ENCODE data around the gene LRFN2.

The LRFN2 gene

DNA sequence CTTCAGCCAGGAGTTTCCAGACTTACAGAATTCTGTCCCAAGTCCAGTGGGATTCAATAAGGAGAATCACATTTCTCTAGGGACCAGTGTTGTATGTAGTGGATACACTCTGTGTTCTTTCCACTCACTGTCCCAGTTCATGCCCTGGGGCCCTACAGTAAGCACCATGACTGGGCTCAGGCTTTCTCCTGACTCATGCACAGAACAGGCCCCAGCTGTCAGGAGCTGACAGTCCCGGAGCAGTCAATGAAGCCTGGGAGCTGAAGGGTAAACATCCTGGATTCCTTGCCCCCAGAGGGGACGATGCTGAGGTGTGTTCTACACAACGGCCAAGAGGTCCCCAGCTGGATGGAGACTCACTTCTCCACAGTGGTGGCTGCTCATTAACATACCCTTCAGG, 40.2 kb upstream of the LRFN2 start:
- no peak for TF ChIP-seq EZH2phosphoT487 (IDR thresholded peaks at IDR 0.05; ENCODE audit: borderline replicate concordance)
- TF ChIP-seq, protein P1, sequence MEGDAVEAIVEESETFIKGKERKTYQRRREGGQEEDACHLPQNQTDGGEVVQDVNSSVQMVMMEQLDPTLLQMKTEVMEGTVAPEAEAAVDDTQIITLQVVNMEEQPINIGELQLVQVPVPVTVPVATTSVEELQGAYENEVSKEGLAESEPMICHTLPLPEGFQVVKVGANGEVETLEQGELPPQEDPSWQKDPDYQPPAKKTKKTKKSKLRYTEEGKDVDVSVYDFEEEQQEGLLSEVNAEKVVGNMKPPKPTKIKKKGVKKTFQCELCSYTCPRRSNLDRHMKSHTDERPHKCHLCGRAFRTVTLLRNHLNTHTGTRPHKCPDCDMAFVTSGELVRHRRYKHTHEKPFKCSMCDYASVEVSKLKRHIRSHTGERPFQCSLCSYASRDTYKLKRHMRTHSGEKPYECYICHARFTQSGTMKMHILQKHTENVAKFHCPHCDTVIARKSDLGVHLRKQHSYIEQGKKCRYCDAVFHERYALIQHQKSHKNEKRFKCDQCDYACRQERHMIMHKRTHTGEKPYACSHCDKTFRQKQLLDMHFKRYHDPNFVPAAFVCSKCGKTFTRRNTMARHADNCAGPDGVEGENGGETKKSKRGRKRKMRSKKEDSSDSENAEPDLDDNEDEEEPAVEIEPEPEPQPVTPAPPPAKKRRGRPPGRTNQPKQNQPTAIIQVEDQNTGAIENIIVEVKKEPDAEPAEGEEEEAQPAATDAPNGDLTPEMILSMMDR (conservative IDR thresholded peaks at IDR 0.05; ENCODE audit: low read length) = no peak
- H3K9me3 ChIP-seq (ENCODE audit: insufficient read depth, low read depth, low read length) = no peaks in the 10 kb centered on the region
- H3F3A ChIP-seq (ENCODE audit: low read depth) = no peaks in the 10 kb centered on the region
- no peaks in the 10 kb centered on the region for H3K79me2 ChIP-seq (ENCODE audit: insufficient read depth, low read length)
- no peak overlapping the region for H3K9ac ChIP-seq (ENCODE audit: low read depth, low read length, poor library complexity, severe bottlenecking)
- H3K4me1 ChIP-seq (ENCODE audit: insufficient read depth, low read length, poor library complexity, severe bottlenecking) = no peaks in the 10 kb centered on the region
- no peak overlapping the region for H3K4me2 ChIP-seq (ENCODE audit: low read depth, low read length, poor library complexity, severe bottlenecking)
- no peaks in the 10 kb centered on the region for H3K9me2 ChIP-seq (replicated peaks; ENCODE audit: low read depth, low read length)
- H3K27me3 ChIP-seq (ENCODE audit: insufficient read depth, low read length, poor library complexity, severe bottlenecking) = no peaks in the 10 kb centered on the region
- H3K36me3 ChIP-seq (ENCODE audit: insufficient read depth, low read length) = no peaks in the 10 kb centered on the region
- H3K4me3 ChIP-seq (ENCODE audit: low read length, poor library complexity, severe bottlenecking) = no peak overlapping the region
- no peaks in the 10 kb centered on the region for H4K20me1 ChIP-seq (ENCODE audit: insufficient read depth, low read length, poor library complexity, severe bottlenecking)
- no peak overlapping the region for H2AFZ ChIP-seq (ENCODE audit: low read length)

DNA sequence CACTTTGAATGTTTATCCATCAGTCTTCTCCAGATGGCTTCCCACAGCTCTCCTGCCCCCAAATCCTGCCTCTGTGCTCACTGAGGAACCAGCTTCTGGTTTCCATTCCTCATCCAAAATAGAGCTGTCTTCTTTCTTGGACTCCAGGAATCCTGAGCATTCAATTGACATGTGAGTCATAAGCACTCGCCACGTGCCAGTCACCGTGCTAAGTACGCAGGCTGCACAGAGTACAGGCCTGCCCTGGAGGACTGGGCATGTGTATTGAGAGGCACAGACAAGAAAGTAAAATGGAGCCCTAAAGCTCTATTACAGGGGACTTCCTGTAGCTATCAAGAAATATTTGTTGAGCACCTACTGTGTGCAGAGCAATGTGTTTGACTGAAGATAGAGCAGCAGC, 39.7 kb upstream of the LRFN2 start:
- Histone ChIP-seq H4K20me1 (ENCODE audit: insufficient read depth, low read length, poor library complexity, severe bottlenecking) (no peaks in the 10 kb centered on the region), H3K36me3 (ENCODE audit: insufficient read depth, low read length) (no peaks in the 10 kb centered on the region), H3K9me3 (ENCODE audit: insufficient read depth, low read depth, low read length) (no peaks in the 10 kb centered on the region), H3K4me2 (ENCODE audit: low read depth, low read length, poor library complexity, severe bottlenecking) (no peak overlapping the region), H2AFZ (ENCODE audit: low read length) (no peak overlapping the region), H3K27me3 (ENCODE audit: insufficient read depth, low read length, poor library complexity, severe bottlenecking) (no peaks in the 10 kb centered on the region), H3K9me2 (replicated peaks; ENCODE audit: low read depth, low read length) (no peaks in the 10 kb centered on the region), H3K79me2 (ENCODE audit: insufficient read depth, low read length) (no peaks in the 10 kb centered on the region), H3K4me1 (ENCODE audit: insufficient read depth, low read length, poor library complexity, severe bottlenecking) (no peaks in the 10 kb centered on the region), H3K4me3 (ENCODE audit: low read length, poor library complexity, severe bottlenecking) (no peak overlapping the region), H3F3A (ENCODE audit: low read depth) (no peaks in the 10 kb centered on the region), H3K9ac (ENCODE audit: low read depth, low read length, poor library complexity, severe bottlenecking) (no peak overlapping the region)
- TF ChIP-seq, protein P1 (conservative IDR thresholded peaks at IDR 0.05; ENCODE audit: low read length) = no peak
- no peak for TF ChIP-seq EZH2phosphoT487 (IDR thresholded peaks at IDR 0.05; ENCODE audit: borderline replicate concordance)

DNA sequence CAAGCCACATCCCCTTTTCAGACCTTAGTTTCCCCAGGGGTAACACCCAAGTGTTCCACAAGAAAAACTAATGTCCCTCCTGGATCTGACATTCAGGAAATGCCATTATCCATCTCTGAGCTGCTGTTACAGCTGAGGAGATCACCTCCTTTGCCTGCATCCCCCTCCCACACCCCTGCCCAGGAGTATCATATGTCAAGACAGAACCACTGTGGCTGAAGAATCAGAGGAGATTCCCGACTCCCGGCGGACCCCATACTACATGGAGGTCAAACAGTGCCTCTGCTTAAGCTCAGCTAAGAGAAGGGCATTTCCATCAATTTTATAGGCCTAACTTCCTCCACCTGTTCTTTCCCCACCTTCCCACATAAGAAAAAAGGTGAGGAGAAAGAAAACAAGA, 36.8 kb upstream of the LRFN2 start:
- Histone ChIP-seq H3K9me3 (ENCODE audit: insufficient read depth, low read depth, low read length) (no peaks in the 10 kb centered on the region), H3K4me2 (ENCODE audit: low read depth, low read length, poor library complexity, severe bottlenecking) (no peak overlapping the region), H4K20me1 (ENCODE audit: insufficient read depth, low read length, poor library complexity, severe bottlenecking) (no peaks in the 10 kb centered on the region), H3K36me3 (ENCODE audit: insufficient read depth, low read length) (no peaks in the 10 kb centered on the region), H3K9me2 (replicated peaks; ENCODE audit: low read depth, low read length) (no peaks in the 10 kb centered on the region), H3F3A (ENCODE audit: low read depth) (no peaks in the 10 kb centered on the region), H2AFZ (ENCODE audit: low read length) (no peak overlapping the region), H3K79me2 (ENCODE audit: insufficient read depth, low read length) (no peaks in the 10 kb centered on the region), H3K27me3 (ENCODE audit: insufficient read depth, low read length, poor library complexity, severe bottlenecking) (no peaks in the 10 kb centered on the region), H3K9ac (ENCODE audit: low read depth, low read length, poor library complexity, severe bottlenecking) (no peak overlapping the region), H3K4me1 (ENCODE audit: insufficient read depth, low read length, poor library complexity, severe bottlenecking) (no peaks in the 10 kb centered on the region), H3K4me3 (ENCODE audit: low read length, poor library complexity, severe bottlenecking) (no peak overlapping the region)
- TF ChIP-seq, protein P1 (conservative IDR thresholded peaks at IDR 0.05; ENCODE audit: low read length) = no peak
- no peak for TF ChIP-seq EZH2phosphoT487 (IDR thresholded peaks at IDR 0.05; ENCODE audit: borderline replicate concordance)

All from Loucy (cell line).